ENCODE measurements around the gene CT47C1.
A peak's percentile ranks its signal among the peaks of the same experiment; 100 is the strongest.

The CT47C1 gene

GRCh38 chrX:119040432-119040831, 32.4 kb upstream of the CT47C1 start:
- DNase-seq (ENCODE audit: low read depth): peak; percentile 30
- no peak overlapping the region for H3K4me3 ChIP-seq (ENCODE audit: low read length)
- TF ChIP-seq CTCF (conservative IDR thresholded peaks at IDR 0.05; ENCODE audit: low read length): no peak

- DNase-seq (ENCODE audit: low read depth): peak; percentile 66
- no peak for TF ChIP-seq CTCF (conservative IDR thresholded peaks at IDR 0.05; ENCODE audit: low read length)
- H3K4me3 ChIP-seq (ENCODE audit: low read length): no peak overlapping the region
Observed at GRCh38 chrX:119041175-119041574, 31.6 kb upstream of the CT47C1 start.

GRCh38 chrX:119042040-119042439, 30.8 kb upstream of the CT47C1 start:
- no peak overlapping the region for H3K4me3 ChIP-seq (ENCODE audit: low read length)
- no peak for TF ChIP-seq CTCF (conservative IDR thresholded peaks at IDR 0.05; ENCODE audit: low read length)
- no peak for DNase-seq (ENCODE audit: low read depth)

- TF ChIP-seq CTCF (conservative IDR thresholded peaks at IDR 0.05; ENCODE audit: low read length): no peak
- H3K4me3 ChIP-seq (ENCODE audit: low read length): no peak overlapping the region
- no peak for DNase-seq (ENCODE audit: low read depth)
Observed at GRCh38 chrX:119042996-119043395, 29.8 kb upstream of the CT47C1 start.

GRCh38 chrX:119045884-119046283, 26.9 kb upstream of the CT47C1 start:
- no peak for DNase-seq (ENCODE audit: low read depth)
- H3K4me3 ChIP-seq (ENCODE audit: low read length): no peak overlapping the region
- no peak for TF ChIP-seq CTCF (conservative IDR thresholded peaks at IDR 0.05; ENCODE audit: low read length)

GRCh38 chrX:119055687-119056086, 17.1 kb upstream of the CT47C1 start:
- TF ChIP-seq CTCF (conservative IDR thresholded peaks at IDR 0.05; ENCODE audit: low read length): no peak
- no peak overlapping the region for H3K4me3 ChIP-seq (ENCODE audit: low read length)
- DNase-seq (ENCODE audit: low read depth): no peak

GRCh38 chrX:119062750-119063374, 9.9 kb upstream of the CT47C1 start:
- no peak for DNase-seq (ENCODE audit: low read depth)
- no peak overlapping the region for H3K4me3 ChIP-seq (ENCODE audit: low read length)
- no peak for TF ChIP-seq CTCF (conservative IDR thresholded peaks at IDR 0.05; ENCODE audit: low read length)

All from AG10803 (cell line).